Effector memory CD4-positive, alpha-beta T cell (primary cell): ENCODE results near the gene SLC4A4.

Experiments used
- DNase-seq, 3 donors: peaks; one replicate each; pipeline ENCODE4 v3.0.0-alpha.2; 2020
- H3K27ac ChIP-seq: 2 replicates; pipeline ENCODE4 v1.7.0; 2013; ENCODE audit warnings: mild to moderate bottlenecking, low read length, moderate library complexity; ENCODE audit not compliant: insufficient read depth, poor library complexity, severe bottlenecking
- H3K27me3 ChIP-seq: replicated peaks from 2 replicates; pipeline ENCODE4 v1.7.0; 2013; ENCODE audit warnings: mild to moderate bottlenecking, low read length; ENCODE audit not compliant: insufficient read depth, control insufficient read depth, poor library complexity, severe bottlenecking
- H3K36me3 ChIP-seq: 2 replicates; pipeline ENCODE4 v1.7.0; 2013; ENCODE audit warnings: mild to moderate bottlenecking, low read length, moderate library complexity; ENCODE audit not compliant: control insufficient read depth, insufficient read depth
- H3K4me1 ChIP-seq: 2 replicates; pipeline ENCODE4 v1.7.0; 2013; ENCODE audit warnings: low read length, mild to moderate bottlenecking; ENCODE audit not compliant: control insufficient read depth, insufficient read depth, poor library complexity, severe bottlenecking
- H3K4me3 ChIP-seq: 2 replicates; pipeline ENCODE4 v1.7.0; 2013; ENCODE audit warnings: low read length, low read depth, mild to moderate bottlenecking; ENCODE audit not compliant: insufficient read depth, poor library complexity, severe bottlenecking
- H3K9me3 ChIP-seq: 2 replicates; pipeline ENCODE4 v1.7.0; 2013; ENCODE audit warnings: mild to moderate bottlenecking, low read length, moderate library complexity; ENCODE audit not compliant: control insufficient read depth

Gene SLC4A4

DNA sequence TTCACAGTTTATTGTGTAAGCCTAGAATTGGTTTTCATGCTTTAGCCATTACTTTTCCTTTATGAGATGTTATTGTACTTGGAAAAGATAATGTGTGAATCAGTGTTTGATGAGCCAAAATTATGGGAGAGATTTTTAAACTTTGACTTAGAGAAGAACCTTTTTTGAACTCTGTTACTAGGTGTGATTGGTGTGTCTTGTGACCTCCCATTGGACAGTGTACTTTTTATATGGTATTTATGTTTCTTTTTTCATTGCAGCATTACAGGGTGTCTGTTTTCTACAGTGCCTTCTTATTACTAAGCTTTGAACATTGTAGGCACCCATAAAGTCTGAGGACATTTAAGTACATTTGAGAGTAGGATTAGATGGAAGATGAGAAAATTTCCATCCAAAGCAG is 91.1 kb downstream of the SLC4A4 start:
- Histone ChIP-seq H3K36me3 (no peaks in the 10 kb centered on the region), H3K4me1 (no peaks in the 10 kb centered on the region), H3K27ac (no peak overlapping the region), H3K9me3 (no peaks in the 10 kb centered on the region), H3K27me3 (no peaks in the 10 kb centered on the region), H3K4me3 (no peak overlapping the region)
- DNase-seq, result no peak

DNA sequence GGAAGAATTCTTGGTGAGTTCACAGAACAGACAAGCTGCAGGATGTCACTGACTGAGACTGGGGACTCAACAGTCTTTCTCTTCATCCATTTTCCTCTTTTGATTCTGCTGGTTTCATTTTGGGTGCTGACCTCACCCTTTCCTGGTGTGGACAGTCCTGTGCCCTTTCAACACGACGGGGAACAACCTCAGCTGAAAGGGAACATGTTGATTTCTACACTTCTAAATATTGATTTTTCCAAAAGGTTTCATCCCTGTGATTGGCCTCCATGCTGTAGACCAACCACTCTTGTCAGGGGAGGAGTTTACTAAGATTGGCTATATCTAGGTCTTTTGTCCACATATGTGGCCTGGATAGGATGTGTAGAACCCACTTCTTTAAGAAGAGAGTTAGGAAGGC is 91.8 kb downstream of the SLC4A4 start:
- H3K4me1 ChIP-seq, result no peaks in the 10 kb centered on the region
- no peaks in the 10 kb centered on the region for H3K27me3 ChIP-seq
- H3K4me3 ChIP-seq, result no peak overlapping the region
- no peak for DNase-seq
- no peaks in the 10 kb centered on the region for H3K36me3 ChIP-seq
- no peaks in the 10 kb centered on the region for H3K9me3 ChIP-seq
- no peak overlapping the region for H3K27ac ChIP-seq

DNA sequence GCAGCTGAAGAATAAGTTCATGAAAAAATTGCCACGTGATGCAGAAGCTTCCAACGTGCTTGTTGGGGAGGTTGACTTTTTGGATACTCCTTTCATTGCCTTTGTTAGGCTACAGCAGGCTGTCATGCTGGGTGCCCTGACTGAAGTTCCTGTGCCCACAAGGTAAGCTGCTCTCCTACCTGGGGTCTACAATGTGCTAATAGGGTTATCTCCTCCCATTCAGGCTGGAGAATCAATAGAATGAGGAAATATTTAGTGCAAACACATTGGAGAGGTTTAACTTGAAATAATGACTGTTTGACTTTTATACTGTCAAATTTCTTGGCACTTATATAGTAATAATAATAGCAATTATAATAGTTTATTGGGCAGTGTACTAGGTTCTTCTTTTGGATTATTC is 101.8 kb downstream of the SLC4A4 start:
- Histone ChIP-seq H3K27me3 (no peaks in the 10 kb centered on the region), H3K27ac (no peak overlapping the region), H3K36me3 (no peaks in the 10 kb centered on the region), H3K9me3 (no peaks in the 10 kb centered on the region), H3K4me1 (no peaks in the 10 kb centered on the region), H3K4me3 (no peak overlapping the region)
- DNase-seq, result no peak

DNA sequence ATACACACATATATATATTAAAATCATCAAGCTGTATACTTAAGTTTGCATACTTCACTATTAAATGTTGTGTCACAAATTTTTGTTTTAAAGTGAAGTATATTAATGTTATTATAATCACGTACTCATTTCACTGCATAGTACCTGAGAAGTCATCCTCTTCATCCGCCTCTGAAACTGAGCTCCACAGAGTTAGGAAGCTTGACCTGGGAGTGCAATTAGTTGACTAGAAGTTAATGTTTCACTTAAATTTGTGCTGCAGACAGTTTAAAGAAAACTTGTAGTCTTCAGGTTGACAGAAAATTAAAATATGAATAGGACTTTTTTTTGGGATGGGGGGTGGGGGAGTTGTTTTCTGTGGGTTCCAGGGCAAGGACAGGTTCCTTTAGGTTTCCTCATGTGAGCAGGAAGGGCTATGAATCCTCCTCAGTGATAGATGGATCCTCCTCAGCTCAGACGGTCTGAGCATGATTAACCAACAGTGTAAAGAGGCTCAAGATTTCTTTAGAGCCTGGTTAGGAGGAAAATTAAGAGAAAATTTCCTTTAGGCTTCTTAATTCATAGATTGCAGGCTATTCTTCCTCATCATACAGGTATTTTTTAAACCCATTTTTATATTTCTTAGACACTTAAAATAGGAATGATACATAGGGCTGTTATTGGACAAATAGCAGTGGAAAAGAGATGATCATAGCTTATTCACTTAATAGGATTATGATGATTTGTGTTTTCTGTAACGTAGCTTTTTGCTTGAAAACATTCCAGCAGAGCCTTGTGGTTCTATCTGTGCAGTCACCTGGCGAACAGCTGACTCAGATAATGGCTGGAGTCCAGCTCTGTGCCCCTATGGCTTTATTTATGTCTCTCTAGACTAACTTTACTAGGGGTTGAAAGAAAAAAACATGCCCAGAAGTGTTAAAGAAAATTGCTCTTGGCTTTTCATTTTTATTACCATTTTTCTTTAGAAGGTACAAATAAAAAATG is 102.7 kb downstream of the SLC4A4 start:
- no peak for DNase-seq
- Histone ChIP-seq H3K27me3 (no peaks in the 10 kb centered on the region), H3K4me1 (no peaks in the 10 kb centered on the region), H3K36me3 (no peaks in the 10 kb centered on the region), H3K27ac (no peak overlapping the region), H3K4me3 (no peak overlapping the region), H3K9me3 (no peaks in the 10 kb centered on the region)

DNA sequence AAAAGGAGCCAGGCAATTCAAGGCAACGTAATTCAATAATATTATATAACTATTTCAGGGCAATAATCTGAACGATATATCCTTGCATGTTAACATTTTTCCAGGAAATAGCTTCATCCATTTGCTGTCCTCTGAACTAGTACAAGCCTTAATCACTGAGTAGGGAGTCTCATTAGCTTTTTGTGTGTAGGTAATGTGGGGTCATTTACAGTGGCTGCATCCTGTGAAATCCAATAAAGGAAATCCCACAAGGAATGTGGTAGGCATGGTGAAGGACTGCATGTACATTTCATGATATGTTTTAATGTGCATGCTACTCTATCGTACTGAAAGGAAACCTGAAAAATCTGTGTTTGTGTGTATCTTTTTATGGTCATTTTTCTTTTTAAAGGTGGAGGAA is 103.5 kb downstream of the SLC4A4 start:
- DNase-seq, result no peak
- Histone ChIP-seq H3K4me3 (no peak overlapping the region), H3K27ac (no peak overlapping the region), H3K27me3 (no peaks in the 10 kb centered on the region), H3K4me1 (no peaks in the 10 kb centered on the region), H3K9me3 (no peaks in the 10 kb centered on the region), H3K36me3 (no peaks in the 10 kb centered on the region)

DNA sequence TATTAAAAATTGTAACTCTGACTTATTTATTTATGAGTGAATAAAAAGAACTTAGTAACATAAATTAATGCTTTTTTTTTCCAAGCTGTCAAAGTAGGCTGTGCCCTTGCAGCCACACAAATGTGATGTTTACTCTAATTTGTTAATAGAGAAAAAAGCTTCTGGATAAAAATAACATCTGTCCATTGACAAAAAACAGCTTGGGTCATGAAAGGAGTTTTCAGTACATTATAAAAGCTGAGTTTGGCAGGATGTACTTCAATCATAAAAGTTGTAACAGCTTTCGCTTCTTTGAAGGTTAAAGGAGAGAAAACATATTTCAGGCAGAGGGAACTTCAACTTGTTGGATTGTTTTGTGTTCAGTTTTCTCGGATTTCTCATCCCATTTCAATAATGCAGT is 105.6 kb downstream of the SLC4A4 start:
- no peak for DNase-seq
- no peaks in the 10 kb centered on the region for H3K27me3 ChIP-seq
- H3K4me3 ChIP-seq, result no peak overlapping the region
- H3K4me1 ChIP-seq, result no peaks in the 10 kb centered on the region
- no peaks in the 10 kb centered on the region for H3K9me3 ChIP-seq
- H3K36me3 ChIP-seq, result no peaks in the 10 kb centered on the region
- no peak overlapping the region for H3K27ac ChIP-seq

DNA sequence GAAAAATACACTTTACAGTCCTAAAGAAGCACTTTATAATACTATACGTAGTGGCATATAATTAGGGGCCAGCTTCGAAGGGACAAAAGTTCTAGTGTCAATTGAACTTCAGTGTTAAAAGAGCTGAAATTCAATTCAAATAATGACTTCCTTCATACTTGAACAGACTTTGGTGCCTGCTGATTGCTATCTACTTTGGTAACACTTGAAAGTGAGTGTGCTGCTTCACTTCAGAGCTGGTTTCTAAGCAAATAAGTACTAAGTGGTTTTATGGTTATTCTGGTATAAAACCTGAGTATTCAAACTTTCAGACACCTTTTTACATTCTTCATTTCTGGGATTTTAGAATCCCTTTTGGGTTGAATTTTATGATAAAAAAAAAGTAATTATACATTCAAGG is 107.0 kb downstream of the SLC4A4 start:
- Histone ChIP-seq H3K4me1 (no peaks in the 10 kb centered on the region), H3K27ac (no peak overlapping the region), H3K27me3 (no peaks in the 10 kb centered on the region), H3K36me3 (no peaks in the 10 kb centered on the region), H3K9me3 (no peaks in the 10 kb centered on the region), H3K4me3 (no peak overlapping the region)
- DNase-seq, result no peak

DNA sequence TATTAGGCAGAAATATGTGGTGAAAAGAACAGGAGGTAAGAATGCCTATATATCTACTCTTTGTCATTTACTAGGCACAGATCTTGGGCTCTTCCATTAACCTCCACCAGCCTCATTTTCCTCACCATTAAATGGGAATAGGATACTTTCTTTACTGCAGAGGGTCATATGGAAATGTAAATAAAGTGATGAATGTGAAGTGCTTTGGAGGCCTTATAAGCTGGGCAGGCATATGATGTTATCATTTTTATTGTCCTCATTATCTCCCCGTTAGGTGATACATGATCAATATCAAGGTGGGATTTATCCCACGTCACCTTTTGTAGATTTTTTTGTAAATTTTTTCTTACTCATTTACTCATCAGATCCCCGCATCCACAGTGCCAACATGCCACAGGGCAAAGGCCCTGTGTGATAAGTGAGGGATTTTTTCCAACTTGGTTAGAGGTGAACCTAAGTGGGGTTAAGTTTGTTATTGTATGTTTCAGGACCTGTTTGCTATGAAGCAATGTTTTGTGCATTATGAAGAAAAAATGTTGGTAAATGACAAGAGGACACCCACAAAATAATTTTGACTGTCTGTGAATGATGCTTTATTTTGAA is 107.8 kb downstream of the SLC4A4 start:
- DNase-seq, result no peak
- no peaks in the 10 kb centered on the region for H3K4me1 ChIP-seq
- no peaks in the 10 kb centered on the region for H3K36me3 ChIP-seq
- H3K9me3 ChIP-seq, result no peaks in the 10 kb centered on the region
- no peak overlapping the region for H3K27ac ChIP-seq
- H3K4me3 ChIP-seq, result no peak overlapping the region
- no peaks in the 10 kb centered on the region for H3K27me3 ChIP-seq

DNA sequence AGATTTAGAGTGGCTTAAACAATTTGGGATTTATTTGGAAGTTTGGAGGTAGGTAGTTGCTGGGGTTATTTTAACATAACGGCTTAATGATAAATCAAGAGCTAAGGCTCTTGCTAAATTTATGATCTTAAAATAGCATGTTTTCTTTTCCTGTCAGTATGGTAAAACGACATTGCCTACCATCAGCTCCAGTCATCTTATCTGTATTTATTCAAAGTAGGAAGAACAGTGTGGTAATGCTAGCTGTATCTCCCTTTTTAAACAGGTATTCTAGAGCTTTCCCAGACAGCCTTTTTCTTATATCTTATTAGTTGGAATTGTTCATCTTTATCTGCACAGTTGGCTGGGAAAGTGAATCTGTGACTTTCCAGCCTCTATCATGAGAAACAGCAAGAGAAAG is 110.2 kb downstream of the SLC4A4 start:
- DNase-seq, result no peak
- H3K4me3 ChIP-seq, result no peak overlapping the region

DNA sequence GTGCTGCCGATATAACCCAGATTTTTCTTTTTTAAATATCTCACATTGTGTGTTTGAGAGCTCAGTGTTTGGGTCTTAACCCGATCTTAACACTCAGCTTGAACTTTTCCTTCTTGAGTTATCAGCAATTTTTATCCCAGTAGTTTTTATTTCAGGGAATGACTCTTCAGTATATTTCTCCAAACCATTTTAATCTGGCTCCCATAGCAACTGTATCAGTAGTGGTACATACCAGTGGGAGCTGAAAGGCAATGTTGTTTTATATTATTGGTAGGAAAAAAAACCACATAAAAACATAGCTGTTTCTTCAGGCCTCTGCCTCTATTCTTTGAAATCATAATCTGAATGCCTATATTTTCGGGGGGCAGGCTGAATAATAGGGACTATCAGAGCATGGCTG is 111.1 kb downstream of the SLC4A4 start:
- H3K4me1 ChIP-seq, result no peaks in the 10 kb centered on the region
- DNase-seq, result no peak
- H3K27ac ChIP-seq, result no peak overlapping the region
- H3K27me3 ChIP-seq, result no peaks in the 10 kb centered on the region
- no peak overlapping the region for H3K4me3 ChIP-seq
- no peaks in the 10 kb centered on the region for H3K9me3 ChIP-seq
- H3K36me3 ChIP-seq, result no peaks in the 10 kb centered on the region

More for the DNA sequence above, 110.2 kb downstream of the SLC4A4 start:
- H3K4me1 ChIP-seq, result no peaks in the 10 kb centered on the region
- no peaks in the 10 kb centered on the region for H3K9me3 ChIP-seq
- no peaks in the 10 kb centered on the region for H3K27me3 ChIP-seq
- no peak overlapping the region for H3K27ac ChIP-seq
- H3K36me3 ChIP-seq, result no peaks in the 10 kb centered on the region
